ENCODE data around the gene PPP3CA. TPM values are rescaled to one million over a fixed set of nuclear protein-coding genes. Genes with fewer than 3 reads are reported as not detected.

The PPP3CA gene
- total RNA-seq, 2 experiments from 2014 or later: 12.9 to 13.8 TPM

DNA sequence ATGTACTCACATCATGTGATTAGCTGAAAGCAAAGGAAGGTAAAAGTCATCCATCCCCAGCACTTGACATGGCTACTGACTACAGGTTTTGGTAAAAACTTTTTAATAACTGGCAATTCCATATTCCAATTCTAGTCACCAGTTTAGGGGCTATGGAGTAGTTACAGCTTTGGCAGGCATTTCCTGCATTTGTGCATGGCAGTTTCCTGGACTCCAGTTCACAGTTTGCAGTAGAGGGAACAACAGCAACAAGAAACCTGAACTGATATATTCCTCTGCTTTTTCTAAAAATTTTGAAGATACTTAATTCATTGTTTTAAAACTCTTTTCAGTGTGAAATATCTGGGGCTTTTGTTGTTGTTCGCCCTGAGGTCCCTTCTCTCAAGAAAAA lies 184.3 kb downstream of the PPP3CA start:
- Mint-ChIP-seq H3K27ac (no peak overlapping the region), H3K27me3 (no peaks in the 10 kb centered on the region), H3K4me3 (no peak overlapping the region), H3K36me3 (ENCODE audit: low read depth) (no peaks in the 10 kb centered on the region), H3K9me3 (no peaks in the 10 kb centered on the region), H3K4me1 (ENCODE audit: low read depth) (peaks cover 3% of the 10 kb centered on the region)
- POLR2A ChIA-PET: no interaction called here
- Histone ChIP-seq H3K4me3 (ENCODE audit: low read length) (no peak overlapping the region), H3K36me3 (ENCODE audit: insufficient read depth, low read length) (no peaks in the 10 kb centered on the region), H3K27ac (ENCODE audit: low read depth in 1 of 2, low read length in 2 of 2) (no peak overlapping the region), H3K27me3 (ENCODE audit: control insufficient read depth in 1 of 2, insufficient read depth in 2 of 2, low read length in 2 of 2) (no peaks in the 10 kb centered on the region), H3K4me1 (ENCODE audit: insufficient read depth, low read length) (no peaks in the 10 kb centered on the region), H3K9me3 (ENCODE audit: control insufficient read depth in 1 of 2, insufficient read depth in 1 of 2, low read length in 2 of 2) (no peaks in the 10 kb centered on the region)
- DNase-seq (no peak), ATAC-seq (ENCODE audit: poor library complexity) (no peak)
- CTCF ChIA-PET: no interaction called here
- intact Hi-C loops (cut with DNase I, micrococcal nuclease): no loop called here
- TF ChIP-seq, protein P1, sequence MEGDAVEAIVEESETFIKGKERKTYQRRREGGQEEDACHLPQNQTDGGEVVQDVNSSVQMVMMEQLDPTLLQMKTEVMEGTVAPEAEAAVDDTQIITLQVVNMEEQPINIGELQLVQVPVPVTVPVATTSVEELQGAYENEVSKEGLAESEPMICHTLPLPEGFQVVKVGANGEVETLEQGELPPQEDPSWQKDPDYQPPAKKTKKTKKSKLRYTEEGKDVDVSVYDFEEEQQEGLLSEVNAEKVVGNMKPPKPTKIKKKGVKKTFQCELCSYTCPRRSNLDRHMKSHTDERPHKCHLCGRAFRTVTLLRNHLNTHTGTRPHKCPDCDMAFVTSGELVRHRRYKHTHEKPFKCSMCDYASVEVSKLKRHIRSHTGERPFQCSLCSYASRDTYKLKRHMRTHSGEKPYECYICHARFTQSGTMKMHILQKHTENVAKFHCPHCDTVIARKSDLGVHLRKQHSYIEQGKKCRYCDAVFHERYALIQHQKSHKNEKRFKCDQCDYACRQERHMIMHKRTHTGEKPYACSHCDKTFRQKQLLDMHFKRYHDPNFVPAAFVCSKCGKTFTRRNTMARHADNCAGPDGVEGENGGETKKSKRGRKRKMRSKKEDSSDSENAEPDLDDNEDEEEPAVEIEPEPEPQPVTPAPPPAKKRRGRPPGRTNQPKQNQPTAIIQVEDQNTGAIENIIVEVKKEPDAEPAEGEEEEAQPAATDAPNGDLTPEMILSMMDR (IDR thresholded peaks at IDR 0.05): no peak

DNA sequence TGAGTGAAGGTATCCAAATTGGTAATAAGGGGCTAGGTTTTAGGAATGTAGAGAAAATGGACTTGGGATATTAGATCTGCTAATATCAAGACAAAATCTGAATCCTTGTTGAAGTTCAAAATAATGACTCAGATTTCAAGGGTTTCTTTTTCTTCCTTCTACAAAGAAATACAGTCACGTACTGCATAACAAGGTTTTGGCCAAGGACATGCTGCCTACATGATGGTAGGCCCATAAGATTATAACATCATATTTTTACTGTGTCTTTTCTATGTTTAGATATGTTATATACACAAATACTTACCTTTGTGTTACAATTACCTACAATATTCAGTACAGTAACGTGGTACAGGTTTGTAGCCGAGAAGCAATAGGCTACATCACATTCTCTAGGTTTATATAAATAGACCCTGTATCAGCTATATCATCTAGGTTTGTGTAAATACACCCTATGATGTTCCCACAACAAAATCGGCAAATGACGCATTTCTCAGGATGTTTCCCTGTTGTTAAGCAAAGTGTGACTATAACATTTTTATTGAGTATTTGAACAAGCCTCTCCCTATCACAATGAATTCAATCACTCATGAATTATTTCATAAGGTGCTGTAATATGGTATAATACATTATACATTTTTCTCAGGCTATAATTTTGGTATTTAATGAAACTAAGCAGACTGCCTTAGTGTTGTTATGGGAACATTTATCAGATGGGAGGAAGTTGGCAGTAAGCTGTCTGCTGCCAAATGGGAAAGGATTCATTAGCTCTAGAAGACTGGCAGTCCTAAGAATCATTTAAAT lies 186.3 kb downstream of the PPP3CA start:
- Histone ChIP-seq H3K27me3 (ENCODE audit: control insufficient read depth in 1 of 2, insufficient read depth in 2 of 2, low read length in 2 of 2) (no peaks in the 10 kb centered on the region), H3K4me3 (ENCODE audit: low read length) (no peak overlapping the region), H3K27ac (ENCODE audit: low read depth in 1 of 2, low read length in 2 of 2) (no peak overlapping the region), H3K9me3 (ENCODE audit: control insufficient read depth in 1 of 2, insufficient read depth in 1 of 2, low read length in 2 of 2) (no peaks in the 10 kb centered on the region), H3K4me1 (ENCODE audit: insufficient read depth, low read length) (no peaks in the 10 kb centered on the region), H3K36me3 (ENCODE audit: insufficient read depth, low read length) (no peaks in the 10 kb centered on the region)
- no peaks in the 10 kb centered on the region for H3K9me3 Mint-ChIP-seq
- peaks cover 19% of the 10 kb centered on the region for H3K4me1 Mint-ChIP-seq (ENCODE audit: low read depth)
- H3K27me3 Mint-ChIP-seq: no peaks in the 10 kb centered on the region
- no peak for ATAC-seq (ENCODE audit: poor library complexity)
- intact Hi-C loops (cut with DNase I, micrococcal nuclease): no loop called here
- ChIA-PET POLR2A (no interaction called here), CTCF (no interaction called here)
- no peaks in the 10 kb centered on the region for H3K36me3 Mint-ChIP-seq (ENCODE audit: low read depth)
- DNase-seq: no peak
- H3K27ac Mint-ChIP-seq: no peak overlapping the region
- no peak overlapping the region for H3K4me3 Mint-ChIP-seq
- TF ChIP-seq, protein P1 (IDR thresholded peaks at IDR 0.05): no peak

DNA sequence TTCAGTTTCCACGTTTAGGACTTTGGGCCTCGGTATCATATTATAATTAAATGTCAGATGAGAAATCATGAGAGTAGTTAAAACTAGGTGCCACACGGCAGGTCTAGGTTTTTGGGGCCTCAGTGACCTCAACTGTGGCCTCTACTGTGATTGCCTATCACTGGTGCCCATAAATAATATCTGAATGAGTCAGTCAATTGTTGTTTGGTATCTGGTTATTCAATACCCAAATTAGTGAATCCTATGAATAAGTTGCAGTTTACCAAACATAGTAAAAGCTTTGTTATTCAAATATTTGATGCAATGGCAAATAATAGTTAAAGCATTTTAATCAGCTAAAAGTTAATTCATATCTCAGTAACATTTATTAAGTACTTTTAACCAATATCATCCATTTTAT lies 188.8 kb downstream of the PPP3CA start:
- CTCF ChIA-PET: interaction anchor here (1.0 kb wide), 1 partner anchor 15 kb away, joined by 3 read pairs; no protein-coding TSS in a partner anchor
- POLR2A ChIA-PET: no interaction called here
- Mint-ChIP-seq H3K4me1 (ENCODE audit: low read depth) (peaks cover 33% of the 10 kb centered on the region), H3K27me3 (no peaks in the 10 kb centered on the region), H3K4me3 (no peak overlapping the region), H3K27ac (no peak overlapping the region), H3K36me3 (ENCODE audit: low read depth) (no peaks in the 10 kb centered on the region), H3K9me3 (no peaks in the 10 kb centered on the region)
- no peak overlapping the region for H3K4me3 ChIP-seq (ENCODE audit: low read length)
- intact Hi-C loops (cut with DNase I, micrococcal nuclease): no loop called here
- H3K27ac ChIP-seq (ENCODE audit: low read depth in 1 of 2, low read length in 2 of 2): no peak overlapping the region
- no peaks in the 10 kb centered on the region for H3K4me1 ChIP-seq (ENCODE audit: insufficient read depth, low read length)
- no peak for DNase-seq
- H3K9me3 ChIP-seq (ENCODE audit: control insufficient read depth in 1 of 2, insufficient read depth in 1 of 2, low read length in 2 of 2): no peaks in the 10 kb centered on the region
- TF ChIP-seq, protein P1 (IDR thresholded peaks at IDR 0.05): no peak
- no peak for ATAC-seq (ENCODE audit: poor library complexity)
- no peaks in the 10 kb centered on the region for H3K27me3 ChIP-seq (ENCODE audit: control insufficient read depth in 1 of 2, insufficient read depth in 2 of 2, low read length in 2 of 2)
- H3K36me3 ChIP-seq (ENCODE audit: insufficient read depth, low read length): no peaks in the 10 kb centered on the region

All from CD4-positive, alpha-beta T cell (primary cell).